HEK293 (cell line): Measurements from ENCODE around the gene RRP8.

ENCODE experiments used
- CTCF ChIA-PET: fragments of 350-600 bp; formaldehyde crosslinking; extraction: SDS; loops from one replicate; lab custom pipeline; 2021; ENCODE audit warnings: antibody characterized with exemption; lab: Yijun Ruan, JAX
- POLR2A ChIA-PET: fragments of 300-600 bp; formaldehyde crosslinking; extraction: SDS; loops from one replicate; lab custom pipeline; 2020; ENCODE audit warnings: antibody characterized with exemption, inconsistent platforms; lab: Yijun Ruan, JAX
- H3K27ac ChIP-seq: fragments of 200-500 bp; sonication (Bioruptor generic); 2 replicates; pipeline ENCODE4 v1.5.1; 2014; ENCODE audit warnings: low read depth, low read length, control low read depth, inconsistent platforms; ENCODE audit errors: extremely low read depth
- H3K36me3 ChIP-seq, 2 experiments: fragments of 200-500 bp in 1 of 2; sonication (Bioruptor generic) in 1 of 2; 1 replicate in 1 of 2; 2 replicates in 1 of 2; pipeline ENCODE4 v1.5.1; 2014 to 2017; ENCODE audit warnings: inconsistent platforms in 2 of 2, low read length in 2 of 2; ENCODE audit not compliant: control insufficient read depth in 2 of 2, insufficient read depth in 1 of 2
- H3K4me1 ChIP-seq: fragments of 200-500 bp; sonication (Bioruptor generic); 2 replicates; pipeline ENCODE4 v1.5.1; 2014; ENCODE audit warnings: mild to moderate bottlenecking, low read length, inconsistent platforms; ENCODE audit not compliant: control insufficient read depth, insufficient read depth
- H3K4me3 ChIP-seq: 2 replicates; pipeline ENCODE4 v1.5.1; 2011; ENCODE audit warnings: low read depth, mild to moderate bottlenecking, control low read depth, low read length, moderate library complexity
- H3K9me3 ChIP-seq: fragments of 200-500 bp; sonication (Bioruptor generic); 2 replicates; pipeline ENCODE4 v1.5.1; 2014; ENCODE audit warnings: low read depth, low read length, inconsistent platforms; ENCODE audit not compliant: control insufficient read depth, insufficient read depth
- OVOL3 ChIP-seq: fragments of 450-650 bp; formaldehyde crosslinking; IDR thresholded peaks from 2 replicates; pipeline ENCODE4 v1.5.1; 2016; ENCODE audit warnings: missing biosample characterization, missing genetic modification characterization
- REPIN1 ChIP-seq: fragments of 450-650 bp; formaldehyde crosslinking; IDR thresholded peaks from 2 replicates; pipeline ENCODE4 v1.5.1; 2017; ENCODE audit warnings: missing biosample characterization, missing genetic modification characterization, low read depth
- TCF7L2 ChIP-seq: IDR thresholded peaks from 2 replicates; pipeline ENCODE4 v1.6.1; 2011; ENCODE audit warnings: low read depth, mild to moderate bottlenecking, inconsistent platforms, low read length, moderate library complexity, borderline replicate concordance
- WT1 ChIP-seq: fragments of 450-650 bp; formaldehyde crosslinking; IDR thresholded peaks from 2 replicates; pipeline ENCODE4 v1.5.1; 2016; ENCODE audit warnings: missing biosample characterization, missing genetic modification characterization
- ZBTB20 ChIP-seq: fragments of 450-650 bp; formaldehyde crosslinking; IDR thresholded peaks from 2 replicates; pipeline ENCODE4 v1.5.1; 2016; ENCODE audit warnings: missing biosample characterization, missing genetic modification characterization
- ZNF138 ChIP-seq: fragments of 450-650 bp; formaldehyde crosslinking; IDR thresholded peaks from 2 replicates; pipeline ENCODE4 v1.5.1; 2016; ENCODE audit warnings: missing biosample characterization, missing genetic modification characterization, borderline replicate concordance
- ZNF157 ChIP-seq: fragments of 450-650 bp; formaldehyde crosslinking; IDR thresholded peaks from 2 replicates; pipeline ENCODE4 v1.5.1; 2016; ENCODE audit warnings: missing biosample characterization, missing genetic modification characterization
- ZNF394 ChIP-seq: fragments of 450-650 bp; formaldehyde crosslinking; IDR thresholded peaks from 2 replicates; pipeline ENCODE4 v1.5.1; 2016; ENCODE audit warnings: missing biosample characterization, missing genetic modification characterization, mild to moderate bottlenecking, moderate library complexity, borderline replicate concordance
- ZNF549 ChIP-seq: fragments of 450-650 bp; IDR thresholded peaks from 2 replicates; pipeline ENCODE4 v1.5.1; 2018; ENCODE audit warnings: missing biosample characterization, missing genetic modification characterization, mild to moderate bottlenecking, inconsistent platforms, moderate library complexity
- ZNF621 ChIP-seq: fragments of 450-650 bp; formaldehyde crosslinking; IDR thresholded peaks from 2 replicates; pipeline ENCODE4 v1.5.1; 2017; ENCODE audit warnings: missing biosample characterization, missing genetic modification characterization
- ZNF658 ChIP-seq: fragments of 450-650 bp; formaldehyde crosslinking; IDR thresholded peaks from 2 replicates; pipeline ENCODE4; 2016; ENCODE audit warnings: missing biosample characterization, missing genetic modification characterization
- ZNF660 ChIP-seq: fragments of 450-650 bp; IDR thresholded peaks from 2 replicates; pipeline ENCODE4 v1.5.1; 2018; ENCODE audit warnings: missing biosample characterization, mild to moderate bottlenecking, missing genetic modification characterization
- ZNF664 ChIP-seq: fragments of 450-650 bp; formaldehyde crosslinking; IDR thresholded peaks from 2 replicates; pipeline ENCODE4 v1.5.1; 2016; ENCODE audit warnings: missing biosample characterization, missing genetic modification characterization
- ZNF707 ChIP-seq: fragments of 450-650 bp; formaldehyde crosslinking; IDR thresholded peaks from 2 replicates; pipeline ENCODE4 v1.5.1; 2016; ENCODE audit warnings: missing biosample characterization, missing genetic modification characterization
- ZNF747 ChIP-seq: fragments of 450-650 bp; formaldehyde crosslinking; IDR thresholded peaks from 2 replicates; pipeline ENCODE4 v1.5.1; 2016; ENCODE audit warnings: missing biosample characterization, missing genetic modification characterization
- ZNF776 ChIP-seq: fragments of 450-650 bp; formaldehyde crosslinking; IDR thresholded peaks from 2 replicates; pipeline ENCODE4 v1.5.0; 2017; ENCODE audit warnings: missing biosample characterization, missing genetic modification characterization, borderline replicate concordance
- TF ChIP-seq, protein P1 (sequence below): fragments of 450-650 bp; formaldehyde crosslinking; optimal IDR thresholded peaks from 2 replicates; pipeline ENCODE3; 2016; ENCODE audit warnings: missing biosample characterization, mild to moderate bottlenecking, missing genetic modification characterization
- TF ChIP-seq, protein P2 (sequence below): fragments of 450-650 bp; formaldehyde crosslinking; IDR thresholded peaks from 2 replicates; pipeline ENCODE4 v1.5.1; 2016; ENCODE audit warnings: missing biosample characterization, missing genetic modification characterization
- TF ChIP-seq, protein P3 (sequence below): fragments of 450-650 bp; formaldehyde crosslinking; IDR thresholded peaks from 2 replicates; pipeline ENCODE4 v1.5.1; 2016; ENCODE audit warnings: missing biosample characterization, missing genetic modification characterization

RRP8 gene

DNA sequence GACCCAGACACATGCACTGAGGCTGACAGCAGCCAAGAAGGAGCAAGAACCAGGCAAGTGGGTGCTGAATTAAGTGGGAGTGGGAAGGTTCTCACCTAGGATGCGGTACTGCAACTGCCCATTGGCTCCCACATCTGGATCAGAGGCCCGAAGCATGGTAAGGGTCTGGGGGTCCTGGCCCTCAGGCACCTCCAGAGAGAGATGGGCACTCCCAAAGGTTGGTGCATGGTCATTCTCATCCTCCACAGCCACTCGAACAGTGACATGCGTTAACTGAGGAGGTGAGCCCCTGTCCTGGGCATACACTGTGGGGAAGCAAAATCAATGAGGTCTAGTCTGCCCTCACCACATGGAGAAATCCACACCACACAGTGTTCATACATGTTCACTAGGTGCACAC lies 25.1 kb upstream of the RRP8 start:
- Histone ChIP-seq H3K9me3 (no peaks in the 10 kb centered on the region), H3K36me3 (peaks cover 0 to 44% of the 10 kb centered on the region in 2 experiments; a peak in 1 of 3 replicates), H3K27ac (no peak overlapping the region), H3K4me1 (no peaks in the 10 kb centered on the region), H3K4me3 (no peak overlapping the region)
- ChIA-PET POLR2A (no interaction called here), CTCF (interaction anchor here (1.2 kb wide), 1 partner anchor 12 kb away, joined by 4 read pairs; no protein-coding TSS in a partner anchor)
- no peak for TF ChIP-seq ZNF660 (tag by site-specific recombination)
- no peak for TF ChIP-seq ZNF707 (tag by site-specific recombination)
- no peak for TF ChIP-seq ZNF138 (tag by site-specific recombination)
- TF ChIP-seq ZNF157 (tag by site-specific recombination): no peak
- no peak for TF ChIP-seq REPIN1 (tag by site-specific recombination)

DNA sequence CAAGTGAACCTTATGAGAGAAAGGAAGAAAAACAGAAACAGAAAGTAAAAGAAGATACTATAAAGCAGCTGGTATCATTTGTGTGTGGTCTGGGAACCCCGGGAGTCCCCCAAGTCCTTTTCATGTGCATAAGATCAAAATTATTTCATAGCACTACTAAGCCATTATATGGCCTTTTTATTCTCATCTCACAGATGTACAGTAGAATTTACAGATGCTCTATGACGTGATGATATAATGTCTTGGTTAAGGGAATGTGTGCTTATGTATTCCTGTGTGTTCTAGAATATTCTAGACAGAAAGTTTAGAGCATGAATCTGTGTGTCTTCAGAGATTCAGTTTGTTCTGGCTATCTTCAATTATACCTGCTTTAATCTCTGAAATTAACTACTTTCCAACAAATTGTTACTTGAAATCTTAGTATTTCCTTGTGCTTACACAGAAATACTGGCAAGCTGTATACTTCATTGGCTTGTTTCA lies 24.4 kb upstream of the RRP8 start:
- Histone ChIP-seq H3K4me1 (no peaks in the 10 kb centered on the region), H3K9me3 (no peaks in the 10 kb centered on the region), H3K4me3 (no peak overlapping the region), H3K36me3 (peaks cover 0 to 39% of the 10 kb centered on the region in 2 experiments; a peak in 1 of 3 replicates), H3K27ac (no peak overlapping the region)
- ChIA-PET CTCF (no interaction called here), POLR2A (interaction anchor here (0.5 to 1.3 kb wide), 2 partner anchors 11 to 56 kb away, joined by 3 to 4 read pairs; partner anchors contain the start of gene MRPL17)
- TF ChIP-seq, protein P1, sequence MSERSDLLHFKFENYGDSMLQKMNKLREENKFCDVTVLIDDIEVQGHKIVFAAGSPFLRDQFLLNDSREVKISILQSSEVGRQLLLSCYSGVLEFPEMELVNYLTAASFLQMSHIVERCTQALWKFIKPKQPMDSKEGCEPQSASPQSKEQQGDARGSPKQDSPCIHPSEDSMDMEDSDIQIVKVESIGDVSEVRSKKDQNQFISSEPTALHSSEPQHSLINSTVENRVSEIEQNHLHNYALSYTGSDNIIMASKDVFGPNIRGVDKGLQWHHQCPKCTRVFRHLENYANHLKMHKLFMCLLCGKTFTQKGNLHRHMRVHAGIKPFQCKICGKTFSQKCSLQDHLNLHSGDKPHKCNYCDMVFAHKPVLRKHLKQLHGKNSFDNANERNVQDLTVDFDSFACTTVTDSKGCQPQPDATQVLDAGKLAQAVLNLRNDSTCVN: no peak
- no peak for TF ChIP-seq ZNF776 (tag by site-specific recombination)
- no peak for TF ChIP-seq ZBTB20 (tag by site-specific recombination)
- TF ChIP-seq, protein P2, sequence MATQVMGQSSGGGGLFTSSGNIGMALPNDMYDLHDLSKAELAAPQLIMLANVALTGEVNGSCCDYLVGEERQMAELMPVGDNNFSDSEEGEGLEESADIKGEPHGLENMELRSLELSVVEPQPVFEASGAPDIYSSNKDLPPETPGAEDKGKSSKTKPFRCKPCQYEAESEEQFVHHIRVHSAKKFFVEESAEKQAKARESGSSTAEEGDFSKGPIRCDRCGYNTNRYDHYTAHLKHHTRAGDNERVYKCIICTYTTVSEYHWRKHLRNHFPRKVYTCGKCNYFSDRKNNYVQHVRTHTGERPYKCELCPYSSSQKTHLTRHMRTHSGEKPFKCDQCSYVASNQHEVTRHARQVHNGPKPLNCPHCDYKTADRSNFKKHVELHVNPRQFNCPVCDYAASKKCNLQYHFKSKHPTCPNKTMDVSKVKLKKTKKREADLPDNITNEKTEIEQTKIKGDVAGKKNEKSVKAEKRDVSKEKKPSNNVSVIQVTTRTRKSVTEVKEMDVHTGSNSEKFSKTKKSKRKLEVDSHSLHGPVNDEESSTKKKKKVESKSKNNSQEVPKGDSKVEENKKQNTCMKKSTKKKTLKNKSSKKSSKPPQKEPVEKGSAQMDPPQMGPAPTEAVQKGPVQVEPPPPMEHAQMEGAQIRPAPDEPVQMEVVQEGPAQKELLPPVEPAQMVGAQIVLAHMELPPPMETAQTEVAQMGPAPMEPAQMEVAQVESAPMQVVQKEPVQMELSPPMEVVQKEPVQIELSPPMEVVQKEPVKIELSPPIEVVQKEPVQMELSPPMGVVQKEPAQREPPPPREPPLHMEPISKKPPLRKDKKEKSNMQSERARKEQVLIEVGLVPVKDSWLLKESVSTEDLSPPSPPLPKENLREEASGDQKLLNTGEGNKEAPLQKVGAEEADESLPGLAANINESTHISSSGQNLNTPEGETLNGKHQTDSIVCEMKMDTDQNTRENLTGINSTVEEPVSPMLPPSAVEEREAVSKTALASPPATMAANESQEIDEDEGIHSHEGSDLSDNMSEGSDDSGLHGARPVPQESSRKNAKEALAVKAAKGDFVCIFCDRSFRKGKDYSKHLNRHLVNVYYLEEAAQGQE (tag by site-specific recombination): no peak
- no peak for TF ChIP-seq WT1 (tag by site-specific recombination)
- no peak for TF ChIP-seq ZNF394 (tag by site-specific recombination)
- TF ChIP-seq ZNF621 (tag by site-specific recombination): no peak
- TF ChIP-seq OVOL3 (tag by site-specific recombination): no peak
- no peak for TF ChIP-seq ZNF664 (tag by site-specific recombination)
- no peak for TF ChIP-seq ZNF658
- no peak for TF ChIP-seq TCF7L2
- TF ChIP-seq, protein P3, sequence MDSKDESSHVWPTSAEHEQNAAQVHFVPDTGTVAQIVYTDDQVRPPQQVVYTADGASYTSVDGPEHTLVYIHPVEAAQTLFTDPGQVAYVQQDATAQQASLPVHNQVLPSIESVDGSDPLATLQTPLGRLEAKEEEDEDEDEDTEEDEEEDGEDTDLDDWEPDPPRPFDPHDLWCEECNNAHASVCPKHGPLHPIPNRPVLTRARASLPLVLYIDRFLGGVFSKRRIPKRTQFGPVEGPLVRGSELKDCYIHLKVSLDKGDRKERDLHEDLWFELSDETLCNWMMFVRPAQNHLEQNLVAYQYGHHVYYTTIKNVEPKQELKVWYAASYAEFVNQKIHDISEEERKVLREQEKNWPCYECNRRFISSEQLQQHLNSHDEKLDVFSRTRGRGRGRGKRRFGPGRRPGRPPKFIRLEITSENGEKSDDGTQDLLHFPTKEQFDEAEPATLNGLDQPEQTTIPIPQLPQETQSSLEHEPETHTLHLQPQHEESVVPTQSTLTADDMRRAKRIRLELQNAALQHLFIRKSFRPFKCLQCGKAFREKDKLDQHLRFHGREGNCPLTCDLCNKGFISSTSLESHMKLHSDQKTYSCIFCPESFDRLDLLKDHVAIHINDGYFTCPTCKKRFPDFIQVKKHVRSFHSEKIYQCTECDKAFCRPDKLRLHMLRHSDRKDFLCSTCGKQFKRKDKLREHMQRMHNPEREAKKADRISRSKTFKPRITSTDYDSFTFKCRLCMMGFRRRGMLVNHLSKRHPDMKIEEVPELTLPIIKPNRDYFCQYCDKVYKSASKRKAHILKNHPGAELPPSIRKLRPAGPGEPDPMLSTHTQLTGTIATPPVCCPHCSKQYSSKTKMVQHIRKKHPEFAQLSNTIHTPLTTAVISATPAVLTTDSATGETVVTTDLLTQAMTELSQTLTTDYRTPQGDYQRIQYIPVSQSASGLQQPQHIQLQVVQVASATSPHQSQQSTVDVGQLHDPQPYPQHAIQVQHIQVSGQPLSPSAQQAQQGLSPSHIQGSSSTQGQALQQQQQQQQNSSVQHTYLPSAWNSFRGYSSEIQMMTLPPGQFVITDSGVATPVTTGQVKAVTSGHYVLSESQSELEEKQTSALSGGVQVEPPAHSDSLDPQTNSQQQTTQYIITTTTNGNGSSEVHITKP (tag by site-specific recombination): no peak
- TF ChIP-seq ZNF747 (tag by site-specific recombination): no peak
- TF ChIP-seq ZNF549 (tag by site-specific recombination): no peak
